Activated T-helper 1 cell treated with Interleukin-2 at 50 U/mL for 16 hours (primary cell): ENCODE data around the gene FSTL1.
"Not testable (repeated sequence)": the region's sequence is repeated elsewhere in the genome, so short reads cannot be mapped to it uniquely, and the experiment has no call there.

Experiments
- DNase-seq: peaks from one replicate; pipeline ENCODE4 v3.0.0-alpha.2; 2020; ENCODE audit warnings: low read depth

Gene FSTL1

DNA sequence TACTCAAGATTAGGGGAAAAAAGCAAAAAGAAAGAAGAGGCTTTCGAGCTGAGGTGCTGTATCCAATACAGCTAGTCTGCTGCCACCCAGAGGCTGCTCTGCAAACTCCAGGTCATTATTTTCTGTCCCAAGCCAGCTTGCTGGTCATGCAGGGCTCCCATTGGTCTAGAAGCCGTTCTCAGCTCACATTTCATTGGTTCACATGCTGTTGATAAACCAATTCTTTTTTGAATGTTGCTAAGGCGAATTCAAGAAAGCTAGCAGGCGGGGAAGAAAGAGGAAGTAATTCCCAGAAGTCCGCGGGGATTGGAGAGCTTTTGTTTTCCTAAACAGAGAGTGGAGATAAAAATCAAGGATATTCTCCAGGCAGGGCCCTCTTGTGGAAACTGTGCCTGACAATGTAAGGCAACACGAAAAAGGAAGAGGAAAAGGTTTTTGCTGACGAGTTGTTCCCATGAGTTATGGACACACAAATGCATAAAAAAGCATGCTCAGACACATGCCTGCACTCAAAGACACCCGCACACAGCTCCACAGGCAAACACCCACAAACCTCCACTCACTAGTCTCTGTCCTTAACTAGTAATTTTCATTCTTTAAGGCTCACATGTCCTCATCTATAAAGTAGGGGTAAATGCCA, 33.4 kb downstream of the FSTL1 start:
- peak; percentile 60 for DNase-seq

- no peak for DNase-seq
Observed at GRCh38 chr3:120416868-120417267, 33.9 kb downstream of the FSTL1 start.

GRCh38 chr3:120415756-120416155, 35.0 kb downstream of the FSTL1 start:
- no peak for DNase-seq

DNA sequence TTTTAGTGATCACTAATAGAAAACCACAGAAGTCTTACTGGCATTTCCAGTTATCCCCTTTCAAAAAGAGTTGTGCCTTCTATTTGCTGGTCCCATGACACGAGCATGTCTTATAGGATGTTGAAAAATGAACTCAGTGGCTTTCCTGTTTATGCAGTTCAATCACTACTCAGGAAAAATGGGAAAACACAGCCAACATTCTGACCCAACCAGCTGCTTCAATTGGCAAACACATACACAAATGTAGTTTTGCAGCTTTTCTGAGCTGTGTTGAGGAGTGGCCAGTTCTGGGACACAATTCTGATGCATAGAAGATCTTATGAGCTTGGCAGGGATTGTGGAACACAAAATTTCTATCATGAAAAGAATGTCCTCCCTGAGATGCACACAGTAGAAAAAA, 40.3 kb downstream of the FSTL1 start:
- DNase-seq = no peak

- no peak for DNase-seq
Observed at GRCh38 chr3:120410116-120410515, 40.7 kb downstream of the FSTL1 start.

DNA sequence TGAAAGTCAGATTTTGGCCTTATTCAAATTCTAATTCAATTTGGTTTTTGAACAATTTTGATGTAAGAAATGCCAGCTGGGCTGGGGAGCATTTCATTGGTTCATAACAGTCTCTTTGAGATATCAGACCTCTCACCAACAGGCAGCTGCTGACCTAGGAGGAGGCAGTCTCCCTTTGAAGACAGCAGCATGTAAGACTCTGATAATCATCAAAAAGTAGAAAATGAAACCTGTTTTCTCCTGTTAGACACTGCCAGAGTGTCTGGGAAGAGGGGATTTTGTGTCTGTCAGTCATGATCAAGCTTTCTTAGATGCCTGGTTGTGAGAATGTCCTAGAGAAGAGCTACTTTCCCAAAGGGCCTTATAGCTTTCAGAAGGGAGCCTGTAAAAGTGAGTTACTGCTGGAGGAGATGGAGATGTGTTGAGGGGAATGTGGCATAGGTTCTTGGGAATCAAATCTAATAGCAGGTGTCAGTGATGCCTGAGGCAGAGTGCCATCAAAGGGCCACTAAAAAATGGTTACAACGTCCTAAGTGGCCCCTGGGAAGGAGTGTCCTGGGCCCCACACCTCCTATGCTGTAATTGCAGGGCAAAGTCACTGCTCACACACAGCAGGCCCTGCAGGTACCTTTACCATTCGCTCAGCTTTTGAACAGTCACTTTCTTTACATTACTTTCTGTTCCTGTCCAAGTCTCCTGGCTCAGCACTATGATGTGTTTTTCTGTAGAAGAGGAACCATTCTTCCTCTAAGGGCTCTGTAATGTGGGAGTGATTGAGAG, 43.1 kb downstream of the FSTL1 start:
- no peak for DNase-seq

GRCh38 chr3:120404876-120405275, 45.9 kb downstream of the FSTL1 start:
- DNase-seq = no peak

DNA sequence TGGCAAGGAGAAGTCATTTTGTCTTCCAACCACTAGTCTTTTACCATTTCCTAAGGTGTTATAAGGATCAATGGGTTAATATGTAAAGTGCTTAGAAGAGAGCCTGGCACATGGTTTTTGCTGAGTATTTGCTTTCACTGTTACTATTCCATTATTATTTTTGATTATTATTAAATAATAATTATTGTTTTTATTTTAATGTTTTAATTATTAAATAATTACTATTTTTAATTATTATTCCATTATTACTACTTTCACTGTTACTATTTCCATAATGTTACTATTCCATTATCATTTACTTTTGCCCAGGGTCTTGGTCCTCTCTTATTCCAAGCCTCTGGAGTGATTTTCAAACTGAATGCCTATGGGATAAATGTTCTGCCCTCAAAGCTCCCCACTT, 48.5 kb downstream of the FSTL1 start:
- no peak for DNase-seq

DNA sequence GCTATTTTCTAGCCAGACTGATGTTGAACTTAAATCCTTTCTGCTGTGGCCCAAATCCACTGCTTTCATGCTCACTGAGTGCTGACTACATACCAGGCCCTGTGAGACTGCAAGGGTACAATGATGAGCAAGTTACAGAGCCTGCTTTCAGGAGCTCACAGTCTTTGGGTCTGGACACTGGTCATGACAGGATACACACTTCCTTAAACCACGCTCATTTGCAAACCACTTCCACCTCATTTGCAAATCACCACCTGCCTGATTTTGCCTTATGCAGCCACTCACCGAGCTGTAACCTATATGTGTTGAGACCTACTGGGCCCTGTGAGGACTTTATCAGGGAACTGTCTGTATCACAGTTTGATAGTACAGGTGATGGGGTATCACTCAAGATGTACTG, 51.4 kb downstream of the FSTL1 start:
- no peak for DNase-seq

GRCh38 chr3:120396469-120396868, 54.3 kb downstream of the FSTL1 start:
- no peak for DNase-seq

DNA sequence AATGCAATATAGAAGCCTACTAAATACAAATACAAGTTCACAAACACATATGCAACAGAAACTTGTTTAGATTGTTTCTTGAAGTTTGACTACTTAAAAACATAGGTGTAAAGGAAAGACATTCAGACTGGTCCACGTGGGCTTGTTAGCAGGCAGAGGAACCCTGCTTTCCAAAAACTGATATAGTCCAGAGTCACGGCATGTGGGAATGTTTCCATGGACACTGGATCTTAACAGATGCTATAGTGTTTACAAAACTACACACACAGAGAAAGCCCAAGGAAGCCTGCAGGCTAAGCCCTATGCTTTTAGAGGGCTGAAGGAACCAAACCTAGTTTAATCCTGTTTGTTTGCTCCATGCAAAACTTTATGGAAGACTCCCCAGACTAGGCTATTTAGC, 56.4 kb downstream of the FSTL1 start:
- DNase-seq = no peak

DNA sequence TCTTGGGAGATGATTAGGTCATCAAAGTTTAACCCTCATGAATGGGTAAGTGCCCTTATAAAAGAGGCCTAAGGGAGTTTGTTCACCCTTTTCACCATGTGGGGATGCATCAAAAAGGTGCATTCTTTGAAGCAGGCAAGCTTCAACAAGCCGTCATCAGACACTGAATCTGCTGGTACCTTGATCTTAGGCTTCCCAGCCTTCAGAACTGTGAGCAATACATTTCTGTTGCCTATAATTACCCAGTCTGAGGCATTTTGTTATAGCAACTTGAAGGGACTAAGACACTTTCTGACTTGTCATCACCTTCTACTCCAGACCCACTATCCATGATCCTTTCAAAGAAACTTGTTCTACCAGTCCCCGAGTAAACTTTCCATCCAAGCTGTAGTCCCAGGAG, 57.0 kb downstream of the FSTL1 start:
- DNase-seq = no peak

DNA sequence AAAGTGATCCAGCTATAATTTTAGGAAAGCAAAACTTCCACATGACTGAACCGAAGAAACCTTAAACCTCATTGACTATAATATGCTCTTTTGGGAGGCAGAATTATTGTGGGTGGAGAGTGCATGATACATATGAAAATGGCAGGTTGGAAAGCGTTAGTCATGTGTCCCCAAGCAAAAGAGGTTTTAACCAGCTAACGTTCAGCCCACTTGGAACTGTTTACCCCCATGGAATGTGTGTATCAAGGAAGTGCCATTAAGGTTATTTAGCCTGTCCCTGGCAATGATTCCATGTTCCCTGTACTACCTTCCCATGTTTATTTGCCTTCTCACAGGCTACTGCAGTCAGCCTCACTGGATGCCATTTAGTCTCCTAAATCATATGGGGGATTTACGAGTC, 57.5 kb downstream of the FSTL1 start:
- no peak for DNase-seq

DNA sequence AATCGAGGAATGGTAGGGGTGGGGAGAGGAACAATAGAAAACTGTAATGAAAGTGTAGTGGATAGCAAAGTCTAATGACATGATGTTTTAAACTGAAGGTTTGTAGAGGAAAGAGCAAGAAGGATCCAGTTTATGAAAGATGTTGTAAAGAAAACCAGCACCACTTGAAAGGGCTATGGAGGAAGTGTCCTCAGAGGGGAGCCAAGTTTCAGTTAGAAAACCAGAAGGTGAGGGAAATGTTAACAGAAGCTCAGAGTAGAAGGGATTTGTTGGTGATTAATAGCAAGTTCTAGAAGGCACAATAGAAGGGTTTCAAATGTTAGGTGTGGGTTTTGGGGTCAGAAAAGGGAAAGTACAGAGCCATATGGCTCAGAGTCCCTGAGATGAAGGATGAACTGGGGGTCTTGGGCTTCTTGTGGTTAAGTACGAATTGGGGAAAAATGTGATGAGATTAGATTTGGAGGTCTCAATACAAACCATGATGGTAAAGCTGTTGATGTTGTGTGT, 67.8 kb downstream of the FSTL1 start:
- no peak for DNase-seq

DNA sequence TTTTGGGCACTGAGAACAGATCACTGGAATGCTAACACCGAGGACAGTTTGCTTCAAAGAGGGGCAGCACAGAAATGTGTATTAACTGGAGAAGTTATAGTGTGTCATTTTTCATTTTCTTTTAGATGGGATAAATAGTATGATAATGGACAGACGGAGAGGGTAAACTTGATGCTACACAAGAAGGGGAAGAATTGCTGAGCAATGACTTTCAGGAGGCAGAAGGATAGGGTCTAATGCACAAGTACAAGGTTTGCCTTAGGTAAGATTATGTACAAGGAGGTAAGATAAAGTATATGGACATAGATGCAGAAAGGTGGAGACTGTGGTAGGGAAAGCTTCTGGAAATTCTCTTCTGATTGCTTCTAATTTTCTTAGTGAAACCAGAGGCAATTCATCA, 69.3 kb downstream of the FSTL1 start:
- no peak for DNase-seq

GRCh38 chr3:120377948-120378347, 72.8 kb downstream of the FSTL1 start:
- DNase-seq = not testable (repeated sequence)

DNA sequence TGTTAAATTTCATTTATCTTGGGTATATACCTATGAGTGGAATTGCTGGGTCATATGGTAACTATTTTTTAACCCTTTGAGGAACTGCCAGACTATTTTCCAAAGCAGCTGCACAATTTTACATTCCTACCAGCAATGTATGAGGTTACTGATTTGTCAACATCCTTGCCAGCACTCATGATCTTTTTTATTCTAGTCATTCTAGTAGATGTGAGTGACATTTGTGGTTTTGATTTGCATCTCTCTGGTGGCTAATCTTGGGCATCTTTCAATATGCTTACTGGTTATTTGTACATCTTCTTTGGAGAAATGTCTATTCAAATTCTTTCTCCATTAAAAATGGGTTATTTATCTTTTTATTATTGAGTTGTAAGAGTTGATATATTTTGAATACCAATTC, 80.3 kb downstream of the FSTL1 start:
- no peak for DNase-seq

GRCh38 chr3:120369037-120369467, 81.7 kb downstream of the FSTL1 start:
- DNase-seq = no peak

DNA sequence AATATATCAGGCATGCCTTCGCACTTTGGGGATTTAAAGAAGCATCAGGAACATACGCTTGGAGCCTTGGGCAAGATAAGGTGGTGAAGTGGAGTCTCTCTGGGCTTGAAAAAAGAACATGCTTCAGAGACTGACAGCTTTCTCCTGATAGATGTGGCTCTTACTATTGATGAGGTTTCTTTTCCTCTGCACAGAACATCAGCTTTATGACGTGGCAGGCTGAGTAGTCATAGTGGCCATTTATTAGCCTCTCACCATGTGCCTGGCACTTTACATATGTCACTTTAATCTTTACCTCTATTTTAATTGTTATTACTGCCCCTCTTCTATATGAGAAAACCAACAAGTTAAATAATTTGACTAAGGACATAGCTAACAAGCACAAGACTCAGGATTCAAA, 82.6 kb downstream of the FSTL1 start:
- no peak for DNase-seq

DNA sequence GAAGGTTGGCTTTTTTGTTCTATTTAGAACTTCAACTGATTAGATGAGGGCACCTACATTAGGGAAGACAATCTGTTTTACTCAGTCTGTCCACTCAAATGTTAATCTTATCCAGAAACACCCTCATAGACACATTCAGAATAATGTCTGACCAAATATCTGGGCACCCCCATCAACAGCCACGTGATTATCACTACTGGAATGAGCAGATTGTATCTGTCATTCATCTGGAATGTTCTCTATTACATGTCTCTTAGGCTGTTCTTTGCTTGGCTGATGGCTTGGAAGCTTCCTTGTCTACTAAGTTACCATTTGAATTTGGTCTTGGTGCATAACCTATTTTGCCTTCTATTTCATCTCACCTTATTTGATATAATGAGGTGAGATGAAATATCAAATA, 86.0 kb downstream of the FSTL1 start:
- DNase-seq = no peak

GRCh38 chr3:120364101-120364500, 86.7 kb downstream of the FSTL1 start:
- no peak for DNase-seq

DNA sequence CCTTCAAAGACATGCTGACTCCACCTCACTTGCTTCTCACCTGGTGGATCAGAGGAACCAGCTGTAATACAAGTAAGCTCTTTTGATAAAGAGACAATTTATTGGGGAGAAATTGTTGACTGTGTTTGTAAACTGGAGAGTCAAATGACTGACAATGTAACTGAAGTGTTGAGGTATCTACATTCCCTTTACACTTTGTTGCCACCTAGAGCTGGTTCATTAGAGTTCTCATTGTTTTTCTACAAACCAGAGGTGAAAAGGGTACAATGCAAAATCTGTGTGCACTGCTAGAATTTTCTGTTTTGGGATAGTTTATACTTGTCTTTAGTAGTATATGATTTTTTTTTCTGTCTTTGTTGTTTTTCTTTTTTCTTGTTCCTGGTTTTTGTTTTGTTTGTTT, 93.0 kb downstream of the FSTL1 start:
- DNase-seq = no peak

DNA sequence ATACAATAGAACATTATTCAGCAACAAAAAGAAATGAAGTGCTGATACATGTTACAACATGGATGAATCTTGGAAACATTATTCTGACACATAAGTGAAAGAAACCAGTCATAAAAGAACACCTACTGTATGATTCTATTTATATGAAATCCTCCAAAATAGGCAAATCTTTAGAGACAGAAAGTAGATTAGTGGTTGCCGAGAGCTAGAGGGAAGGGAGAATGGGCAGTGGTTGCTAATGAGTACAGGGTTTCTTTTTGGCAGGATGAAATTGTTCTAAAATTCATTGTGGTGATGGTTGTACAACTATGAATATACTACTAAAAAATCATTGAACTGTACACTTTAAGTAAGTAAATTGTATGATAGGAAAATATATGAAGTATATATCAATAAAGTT, 95.3 kb downstream of the FSTL1 start:
- DNase-seq = no peak

- DNase-seq = no peak
Observed at GRCh38 chr3:120353463-120353862, 97.3 kb downstream of the FSTL1 start.
